MCF 10A (cell line): ENCODE data around the gene FBP1. TPM values are rescaled to one million over a fixed set of nuclear protein-coding genes. Genes with fewer than 3 reads are reported as not detected.

Experiments
- BruUV-seq: library from RNA; stranded (reverse); fragments of 400-500 nt; replicated peaks from 2 replicates; lab custom pipeline; 2021; lab: Mats Ljungman, UMichigan
- CTCF ChIA-PET: fragments of 300-600 bp; sonication (Branson Sonifier 250); formaldehyde crosslinking; extraction: SDS; loops from one replicate; lab custom pipeline; 2021; ENCODE audit warnings: antibody characterized with exemption, inconsistent platforms; lab: Yijun Ruan, JAX
- POLR2A ChIA-PET: fragments of 300-600, 350-650 bp; sonication (Branson Sonifier 250); formaldehyde crosslinking; extraction: SDS; loops from one replicate; lab custom pipeline; 2020; ENCODE audit warnings: antibody characterized with exemption, inconsistent platforms; lab: Yijun Ruan, JAX
- DNase-seq: peaks from one replicate; pipeline ENCODE4 v3.0.0-alpha.2; 2018; ENCODE audit not compliant: unreplicated experiment
- H3K27ac Mint-ChIP-seq: one replicate; pipeline ENCODE4 v1.8.0; 2022; ENCODE audit warnings: mild to moderate bottlenecking, low read depth, mixed read lengths; ENCODE audit not compliant: unreplicated experiment
- H3K27me3 Mint-ChIP-seq: one replicate; pipeline ENCODE4 v1.8.0; 2022; ENCODE audit warnings: mixed read lengths; ENCODE audit not compliant: insufficient read depth, unreplicated experiment
- H3K36me3 Mint-ChIP-seq: one replicate; pipeline ENCODE4 v1.8.0; 2022; ENCODE audit warnings: mild to moderate bottlenecking, moderate library complexity, mixed read lengths; ENCODE audit not compliant: insufficient read depth, unreplicated experiment
- H3K4me1 Mint-ChIP-seq: one replicate; pipeline ENCODE4 v1.8.0; 2022; ENCODE audit warnings: mixed read lengths; ENCODE audit not compliant: insufficient read depth, unreplicated experiment
- H3K4me3 Mint-ChIP-seq: one replicate; pipeline ENCODE4 v1.8.0; 2022; ENCODE audit warnings: mild to moderate bottlenecking, moderate library complexity, mixed read lengths; ENCODE audit not compliant: unreplicated experiment
- H3K9me3 Mint-ChIP-seq: one replicate; pipeline ENCODE4 v1.8.0; 2022; ENCODE audit warnings: mixed read lengths; ENCODE audit not compliant: unreplicated experiment
- CTCF ChIP-seq: fragments of 200-600 bp; IDR thresholded peaks from one replicate; pipeline ENCODE4 v1.8.0; 2022; ENCODE audit warnings: antibody characterized with exemption, mild to moderate bottlenecking; ENCODE audit not compliant: unreplicated experiment
- intact Hi-C: fragments of 100-400 bp; cut with micrococcal nuclease; formaldehyde crosslinking; loops from 2 replicates; pipeline ENCODE4 v1.14.1; 2022
- total RNA-seq: library from RNA; stranded (reverse); gene quantifications from 2 replicates; pipeline ENCODE4 v1.2.3, GENCODE V29; 2022

FBP1 gene
- total RNA-seq, 1 experiment from 2014 or later = not detected

- peaks cover 11% of the 10 kb centered on the region for H3K4me1 Mint-ChIP-seq
- ChIA-PET CTCF (interaction anchor here (0.7 to 20.7 kb wide), 5 partner anchors 16 to 1016 kb away, joined by 3 to 457 read pairs (median 3); no protein-coding TSS in a partner anchor), POLR2A (interaction anchor here (1.4 kb wide), 1 partner anchor 453 kb away, joined by 3 read pairs; no protein-coding TSS in a partner anchor)
- H3K36me3 Mint-ChIP-seq = peaks cover 10% of the 10 kb centered on the region
- H3K27ac Mint-ChIP-seq = no peak overlapping the region
- no peaks in the 10 kb centered on the region for H3K9me3 Mint-ChIP-seq
- H3K4me3 Mint-ChIP-seq = no peak overlapping the region
- intact Hi-C loops = no loop called here
- DNase-seq = no peak
- H3K27me3 Mint-ChIP-seq = no peaks in the 10 kb centered on the region
- BruUV-seq = no TSS peak
- TF ChIP-seq CTCF = no peak
Measured at GRCh38 chr9:94677929-94678328, 38.6 kb upstream of the FBP1 start.

DNA sequence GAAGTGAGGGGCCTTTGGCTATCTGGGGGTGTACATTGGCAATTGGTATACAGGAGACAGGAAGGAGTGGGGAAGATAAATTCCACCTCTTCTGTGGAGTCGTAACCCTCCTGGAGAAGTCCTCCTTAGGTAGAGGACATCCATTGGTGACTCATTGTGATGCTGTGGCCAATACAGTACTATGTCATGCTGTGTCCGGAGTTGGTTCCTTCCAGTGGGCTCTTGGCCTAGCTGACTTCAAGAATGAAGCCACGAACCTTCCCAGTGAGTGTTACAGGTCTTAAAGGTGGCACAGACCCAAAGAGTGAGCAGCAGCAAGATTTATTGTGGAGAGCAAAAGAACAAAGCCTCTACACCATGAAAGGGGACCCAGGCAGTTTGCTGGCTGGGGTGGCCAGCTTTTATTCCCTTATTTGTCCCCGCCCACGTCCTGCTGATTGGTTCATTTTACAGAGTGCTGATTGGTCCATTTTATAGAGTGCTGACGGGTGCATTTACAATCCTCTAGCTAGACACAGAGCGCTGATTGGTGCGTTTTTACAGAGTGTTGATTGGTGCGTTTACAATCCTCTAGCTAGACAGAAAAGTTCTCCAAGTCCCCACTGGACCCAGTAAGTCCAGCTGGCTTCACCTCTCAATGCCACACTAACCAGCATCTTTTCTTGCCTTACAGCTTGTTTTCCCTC, 37.3 kb upstream of the FBP1 start:
- no peaks in the 10 kb centered on the region for H3K27me3 Mint-ChIP-seq
- no peak for TF ChIP-seq CTCF
- no peaks in the 10 kb centered on the region for H3K9me3 Mint-ChIP-seq
- ChIA-PET CTCF (interaction anchor here (0.6 to 20.7 kb wide), 3 partner anchors 50 to 454 kb away, joined by 3 to 457 read pairs (median 3); partner anchors contain the start of gene AOPEP), POLR2A (interaction anchor here (0.9 kb wide), 1 partner anchor 16 kb away, joined by 4 read pairs; no protein-coding TSS in a partner anchor)
- DNase-seq = no peak
- intact Hi-C loops = no loop called here
- BruUV-seq = no TSS peak
- H3K36me3 Mint-ChIP-seq = peaks cover 10% of the 10 kb centered on the region
- H3K4me1 Mint-ChIP-seq = peaks cover 18% of the 10 kb centered on the region
- peak overlapping the region; percentile 19 for H3K27ac Mint-ChIP-seq
- H3K4me3 Mint-ChIP-seq = no peak overlapping the region

DNA sequence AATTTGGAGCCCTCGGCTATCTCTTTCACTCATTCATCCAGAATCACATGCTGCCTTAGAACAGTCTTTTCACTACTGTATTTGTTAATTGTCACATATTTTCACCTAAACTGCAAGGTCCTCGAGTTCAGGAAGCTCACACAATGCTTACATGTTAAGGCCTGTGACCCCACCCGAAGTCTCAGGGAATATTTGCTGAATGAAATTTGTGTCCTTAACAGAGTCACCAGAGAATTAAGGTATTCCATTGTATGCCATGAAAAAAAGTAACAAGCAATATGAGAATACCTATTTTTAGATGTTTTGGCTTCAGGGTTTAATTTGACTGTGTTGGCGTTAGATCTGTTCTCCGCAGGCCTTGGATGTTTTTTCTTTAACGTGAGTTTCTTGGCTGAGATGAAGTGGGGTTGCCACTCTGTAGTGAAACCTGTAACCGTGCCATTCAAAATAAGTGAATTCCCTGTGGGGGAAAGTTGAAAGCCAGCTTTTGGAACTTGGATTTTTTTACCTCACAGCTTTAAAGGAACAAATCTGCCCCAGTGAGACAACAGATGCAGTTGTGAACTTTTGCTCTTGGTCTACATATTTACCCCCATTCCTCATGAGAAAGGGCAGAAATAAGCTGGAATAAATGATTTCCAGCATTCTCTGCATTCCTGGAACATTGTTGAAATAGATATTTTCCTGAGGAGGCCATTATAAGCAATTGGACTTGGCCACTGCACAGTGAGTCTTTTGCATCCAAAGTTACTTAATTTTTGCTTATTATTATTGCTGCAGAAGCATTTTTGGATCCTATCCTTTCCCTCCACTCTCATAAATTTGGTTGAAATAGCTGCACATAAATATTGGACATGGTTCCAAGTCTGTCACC, 35.9 kb upstream of the FBP1 start:
- BruUV-seq = no TSS peak
- Mint-ChIP-seq H3K4me3 (no peak overlapping the region), H3K9me3 (no peaks in the 10 kb centered on the region), H3K27me3 (no peaks in the 10 kb centered on the region), H3K36me3 (peaks cover 10% of the 10 kb centered on the region), H3K27ac (peak overlapping the region; percentile 59), H3K4me1 (peaks cover 18% of the 10 kb centered on the region)
- CTCF ChIA-PET = interaction anchor here (0.6 to 20.7 kb wide), 4 partner anchors 14 to 594 kb away, joined by 3 to 457 read pairs (median 3); no protein-coding TSS in a partner anchor
- TF ChIP-seq CTCF = no peak
- intact Hi-C loops = no loop called here
- POLR2A ChIA-PET = no interaction called here
- DNase-seq = peak; percentile 30
